PC-3 (cell line): ENCODE measurements around the gene MAGI2. TPM values are rescaled to one million over a fixed set of nuclear protein-coding genes. Genes with fewer than 3 reads are reported as not detected.

Source experiments
- ATAC-seq: fragments of 200-7000 bp; cut with Tn5 transposase; 2 replicates; pipeline ENCODE4 v1.9.1; 2020; ENCODE audit warnings: mild to moderate bottlenecking, moderate library complexity
- BruUV-seq: library from RNA; stranded (reverse); fragments of 400-500 nt; replicated peaks from 2 replicates; lab custom pipeline; 2021; lab: Mats Ljungman, UMichigan
- CTCF ChIA-PET: fragments of 300-600 bp; sonication (Branson Sonifier 250); formaldehyde crosslinking; loops from one replicate; lab custom pipeline; 2022; ENCODE audit warnings: antibody characterized with exemption; lab: Charles Lee
- POLR2A ChIA-PET: fragments of 300-600 bp; sonication (Branson Sonifier 250); formaldehyde crosslinking; loops from one replicate; lab custom pipeline; 2022; ENCODE audit warnings: antibody characterized with exemption; ENCODE audit not compliant: unreplicated experiment; lab: Charles Lee
- DNase-seq: peaks from one replicate; pipeline ENCODE4 v3.0.0-alpha.2; 2015
- H2AFZ ChIP-seq: fragments of 300-600 bp; sonication (generic); 2 replicates; pipeline ENCODE4 v1.6.0; 2016; ENCODE audit warnings: antibody characterized with exemption, low read length
- H3F3A ChIP-seq: fragments of 300-600 bp; sonication (generic); one replicate; pipeline ENCODE4 v1.6.0; 2017; ENCODE audit warnings: antibody characterized with exemption, low read length, control low read depth, mild to moderate bottlenecking; ENCODE audit not compliant: unreplicated experiment
- H3K27ac ChIP-seq: fragments of 300-600 bp; sonication (generic); 2 replicates; pipeline ENCODE4 v1.5.1; 2016; ENCODE audit warnings: mild to moderate bottlenecking, low read length
- H3K27me3 ChIP-seq: fragments of 300-600 bp; sonication (generic); 2 replicates; pipeline ENCODE4 v1.6.1; 2016; ENCODE audit warnings: low read length, mixed read lengths
- H3K36me3 ChIP-seq: fragments of 300-600 bp; sonication (generic); 2 replicates; pipeline ENCODE4 v1.6.1; 2016; ENCODE audit warnings: low read depth, mixed run types, low read length, mixed read lengths
- H3K4me1 ChIP-seq: fragments of 300-600 bp; sonication (generic); 2 replicates; pipeline ENCODE4 v1.5.1; 2016; ENCODE audit warnings: low read length; ENCODE audit not compliant: insufficient read depth
- H3K4me2 ChIP-seq: fragments of 300-600 bp; sonication (generic); 2 replicates; pipeline ENCODE4 v1.6.0; 2016; ENCODE audit warnings: low read length
- H3K4me3 ChIP-seq: fragments of 300-600 bp; sonication (generic); 2 replicates; pipeline ENCODE4 v1.5.1; 2016; ENCODE audit warnings: mild to moderate bottlenecking, low read length, mixed read lengths
- H3K79me2 ChIP-seq: fragments of 300-600 bp; sonication (generic); 2 replicates; pipeline ENCODE4 v1.6.1; 2017; ENCODE audit warnings: low read length, mixed read lengths
- H3K9ac ChIP-seq: fragments of 300-600 bp; sonication (generic); 2 replicates; pipeline ENCODE4 v1.6.0; 2016; ENCODE audit warnings: mild to moderate bottlenecking, low read length
- H3K9me2 ChIP-seq: fragments of 300-600 bp; sonication (generic); replicated peaks from 2 replicates; pipeline ENCODE4 v1.6.1; 2016; ENCODE audit warnings: mixed run types, low read length, mixed read lengths
- H3K9me3 ChIP-seq: fragments of 300-600 bp; sonication (generic); 2 replicates; pipeline ENCODE4 v1.6.1; 2016; ENCODE audit warnings: low read length, mixed read lengths
- H4K20me1 ChIP-seq: fragments of 300-600 bp; sonication (generic); 2 replicates; pipeline ENCODE4 v1.6.1; 2016; ENCODE audit warnings: low read length, mixed read lengths
- CTCF ChIP-seq: fragments of 300-600 bp; sonication (generic); conservative IDR thresholded peaks from 2 replicates; pipeline ENCODE4 v1.5.1; 2017; ENCODE audit warnings: antibody characterized with exemption, low read depth, mild to moderate bottlenecking, low read length
- EZH2 ChIP-seq: fragments of 300-600 bp; sonication (generic); IDR thresholded peaks from one replicate; pipeline ENCODE4 v1.6.1; 2017; ENCODE audit warnings: antibody characterized with exemption, mild to moderate bottlenecking, low read length; ENCODE audit not compliant: unreplicated experiment
- EZH2phosphoT487 ChIP-seq: fragments of 300-600 bp; sonication (generic); IDR thresholded peaks from 2 replicates; pipeline ENCODE4 v1.6.1; 2018; ENCODE audit warnings: mild to moderate bottlenecking, antibody characterized with exemption, low read length, borderline replicate concordance
- intact Hi-C: fragments of 100-400 bp; cut with micrococcal nuclease; formaldehyde crosslinking; loops from 2 replicates; pipeline ENCODE4 v1.9.0; 2023
- total RNA-seq: library from RNA; depleted of rRNA; stranded (reverse); fragments of >200 nt; gene quantifications from 2 replicates; pipeline ENCODE4 v1.2.3, GENCODE V29; 2014

The MAGI2 gene
- total RNA-seq, 1 experiment from 2014 or later: not detected

- BruUV-seq: no TSS peak
- no peaks in the 10 kb centered on the region for H3K9me3 ChIP-seq
- H3K36me3 ChIP-seq: no peaks in the 10 kb centered on the region
- H3K4me2 ChIP-seq: no peak overlapping the region
- H3F3A ChIP-seq: no peaks in the 10 kb centered on the region
- no peaks in the 10 kb centered on the region for H3K9me2 ChIP-seq
- H2AFZ ChIP-seq: no peak overlapping the region
- TF ChIP-seq EZH2phosphoT487: no peak
- TF ChIP-seq CTCF: no peak
- no peak for TF ChIP-seq EZH2
- no peak overlapping the region for H3K4me3 ChIP-seq
- ATAC-seq: 0 out of 2 replicates have a peak, but pooled peaks have one; percentile 15
- no peaks in the 10 kb centered on the region for H3K4me1 ChIP-seq
- intact Hi-C loops: no loop called here
- peak; percentile 29 for DNase-seq
- H3K27ac ChIP-seq: no peak overlapping the region
- no peaks in the 10 kb centered on the region for H3K27me3 ChIP-seq
- POLR2A ChIA-PET: no interaction called here
- CTCF ChIA-PET: interaction anchor here (0.6 kb wide), 1 partner anchor 8 kb away, joined by 4 read pairs; no protein-coding TSS in a partner anchor
- no peaks in the 10 kb centered on the region for H3K79me2 ChIP-seq
- H4K20me1 ChIP-seq: no peaks in the 10 kb centered on the region
- H3K9ac ChIP-seq: no peak overlapping the region
These were observed 540.7 kb downstream of the MAGI2 start for GRCh38 chr7:78912781-78913180.

- no peaks in the 10 kb centered on the region for H3K4me1 ChIP-seq
- no peaks in the 10 kb centered on the region for H3K36me3 ChIP-seq
- ATAC-seq (no peak), DNase-seq (no peak)
- TF ChIP-seq EZH2phosphoT487 (no peak), CTCF (no peak), EZH2 (no peak)
- no peaks in the 10 kb centered on the region for H3K9me3 ChIP-seq
- intact Hi-C loops: no loop called here
- H3K27me3 ChIP-seq: no peaks in the 10 kb centered on the region
- POLR2A ChIA-PET: no interaction called here
- no peaks in the 10 kb centered on the region for H4K20me1 ChIP-seq
- CTCF ChIA-PET: no interaction called here
- H3K79me2 ChIP-seq: no peaks in the 10 kb centered on the region
- H3F3A ChIP-seq: no peaks in the 10 kb centered on the region
- no peak overlapping the region for H2AFZ ChIP-seq
- BruUV-seq: no TSS peak
- H3K9me2 ChIP-seq: no peaks in the 10 kb centered on the region
- no peak overlapping the region for H3K9ac ChIP-seq
- H3K4me2 ChIP-seq: no peak overlapping the region
- H3K27ac ChIP-seq: no peak overlapping the region
- H3K4me3 ChIP-seq: no peak overlapping the region
These were observed 546.7 kb downstream of the MAGI2 start for GRCh38 chr7:78906735-78907134.

- Histone ChIP-seq H3K4me3 (no peak overlapping the region), H3K4me2 (no peak overlapping the region), H3K9me2 (no peaks in the 10 kb centered on the region), H3F3A (no peaks in the 10 kb centered on the region), H2AFZ (no peak overlapping the region), H3K27me3 (no peaks in the 10 kb centered on the region), H3K27ac (no peak overlapping the region), H4K20me1 (no peaks in the 10 kb centered on the region), H3K79me2 (no peaks in the 10 kb centered on the region), H3K36me3 (no peaks in the 10 kb centered on the region), H3K4me1 (no peaks in the 10 kb centered on the region), H3K9me3 (no peaks in the 10 kb centered on the region), H3K9ac (no peak overlapping the region)
- intact Hi-C loops: no loop called here
- DNase-seq (no peak), ATAC-seq (no peak)
- TF ChIP-seq EZH2phosphoT487: no peak
- TF ChIP-seq CTCF: no peak
- TF ChIP-seq EZH2: no peak
- no TSS peak for BruUV-seq
- ChIA-PET POLR2A (no interaction called here), CTCF (no interaction called here)
These were observed 548.0 kb downstream of the MAGI2 start for GRCh38 chr7:78905436-78905835.
